Activated naive CD8-positive, alpha-beta T cell treated with anti-CD3 and anti-CD28 coated beads, Interleukin-2, amount 10 ng/mL, durations not matched to agents 7 days and 5 days (primary cell): ENCODE measurements around the gene PDE5A. TPM values are rescaled to one million over a fixed set of nuclear protein-coding genes. Genes with fewer than 3 reads are reported as not detected.
A peak's percentile ranks its signal among the peaks of the same experiment; 100 is the strongest.
"Not testable (repeated sequence)": the region's sequence is repeated elsewhere in the genome, so short reads cannot be mapped to it uniquely, and the experiment has no call there.

Experiments
- ATAC-seq: fragments of 150-1000 bp; cut with Tn5 transposase; one replicate; pipeline ENCODE4 v1.10.0; 2021; ENCODE audit warnings: low read depth, moderate library complexity
- POLR2A ChIA-PET: fragments of 350-600 bp; sonication (Branson Sonifier 250); formaldehyde crosslinking; loops from one replicate; lab custom pipeline; 2021; ENCODE audit warnings: antibody characterized with exemption; lab: Charles Lee
- DNase-seq: peaks from one replicate; pipeline ENCODE4 v3.0.0; 2021
- H3K27ac Mint-ChIP-seq: one replicate; pipeline ENCODE4 v1.8.0; 2022; ENCODE audit warnings: mild to moderate bottlenecking, mixed read lengths
- H3K27me3 Mint-ChIP-seq: one replicate; pipeline ENCODE4 v1.8.0; 2022; ENCODE audit warnings: mild to moderate bottlenecking, moderate library complexity, mixed read lengths
- H3K36me3 Mint-ChIP-seq: one replicate; pipeline ENCODE4 v1.8.0; 2021; ENCODE audit warnings: mild to moderate bottlenecking, mixed read lengths
- H3K4me1 Mint-ChIP-seq: one replicate; pipeline ENCODE4 v1.8.0; 2021; ENCODE audit warnings: mixed read lengths
- H3K4me3 Mint-ChIP-seq: one replicate; pipeline ENCODE4 v1.8.0; 2022; ENCODE audit warnings: mild to moderate bottlenecking, moderate library complexity, mixed read lengths
- H3K9me3 Mint-ChIP-seq: one replicate; pipeline ENCODE4 v1.8.0; 2021; ENCODE audit warnings: mixed read lengths
- total RNA-seq, 2 experiments: library from RNA; stranded (reverse); gene quantifications; one replicate each; pipeline ENCODE4 v1.2.3, GENCODE V29; 2021

Gene PDE5A
- total RNA-seq, 2 experiments from 2014 or later, result 0.82 to 1.4 TPM

DNA sequence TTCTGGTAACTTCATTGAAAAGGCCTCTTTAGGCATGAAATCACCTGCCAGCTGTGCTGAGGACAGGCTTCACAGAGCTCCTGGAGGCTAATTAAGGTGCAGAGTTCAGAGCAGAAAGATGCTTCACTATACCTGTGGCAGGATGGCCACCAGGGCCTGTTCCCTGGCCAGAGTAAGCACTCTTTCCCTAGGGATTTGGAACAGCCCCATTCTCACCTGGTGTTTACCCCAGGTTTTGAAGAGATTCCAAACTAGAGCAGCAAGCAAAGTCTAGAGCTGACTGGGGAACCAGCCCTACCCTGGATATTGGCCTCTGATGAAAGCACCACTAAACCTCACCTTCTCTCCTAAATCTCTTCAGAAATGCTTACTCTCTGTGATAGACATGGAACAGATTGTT is 148.8 kb downstream of the PDE5A start:
- H3K4me3 Mint-ChIP-seq, result no peak overlapping the region
- H3K4me1 Mint-ChIP-seq, result no peaks in the 10 kb centered on the region
- no peak overlapping the region for H3K27ac Mint-ChIP-seq
- peaks cover 13% of the 10 kb centered on the region for H3K9me3 Mint-ChIP-seq
- ATAC-seq (no peak), DNase-seq (no peak)
- POLR2A ChIA-PET, result interaction anchor here (0.6 kb wide), 1 partner anchor 742 kb away, joined by 3 read pairs; no protein-coding TSS in a partner anchor
- no peaks in the 10 kb centered on the region for H3K27me3 Mint-ChIP-seq
- peaks cover 49% of the 10 kb centered on the region for H3K36me3 Mint-ChIP-seq

DNA sequence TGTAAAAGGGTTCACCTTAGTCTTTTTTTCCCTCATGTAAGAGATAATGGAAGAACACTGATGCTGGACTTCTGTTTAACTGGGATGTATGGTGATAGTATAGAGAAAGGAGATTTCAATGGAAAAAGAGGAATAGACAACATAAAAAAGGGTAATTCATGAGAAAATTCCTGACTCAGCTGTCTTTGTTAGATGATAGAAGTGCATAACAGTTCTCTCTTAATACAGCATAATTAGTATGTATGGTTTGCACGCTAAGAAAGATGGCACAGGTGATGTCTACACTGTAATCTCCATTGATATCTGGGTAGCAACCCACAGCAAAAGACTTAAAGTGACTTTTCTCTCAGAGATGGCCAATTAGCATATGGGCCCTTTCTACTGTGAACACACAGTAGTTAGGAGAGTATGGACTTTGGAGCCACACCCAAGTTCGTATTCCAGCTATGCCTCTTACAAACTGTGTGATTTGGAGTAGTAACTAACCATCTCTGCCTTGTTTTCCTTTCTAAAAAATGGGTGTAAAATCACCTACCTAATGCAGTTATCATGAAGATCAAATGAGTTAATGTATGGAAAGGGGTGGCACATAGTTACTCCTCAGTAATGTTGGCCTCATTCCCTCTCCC is 149.3 kb downstream of the PDE5A start:
- H3K27ac Mint-ChIP-seq, result no peak overlapping the region
- peaks cover 8% of the 10 kb centered on the region for H3K9me3 Mint-ChIP-seq
- DNase-seq (no peak), ATAC-seq (no peak)
- no peak overlapping the region for H3K4me3 Mint-ChIP-seq
- no peaks in the 10 kb centered on the region for H3K4me1 Mint-ChIP-seq
- no peaks in the 10 kb centered on the region for H3K27me3 Mint-ChIP-seq
- POLR2A ChIA-PET, result no interaction called here
- peaks cover 44% of the 10 kb centered on the region for H3K36me3 Mint-ChIP-seq

DNA sequence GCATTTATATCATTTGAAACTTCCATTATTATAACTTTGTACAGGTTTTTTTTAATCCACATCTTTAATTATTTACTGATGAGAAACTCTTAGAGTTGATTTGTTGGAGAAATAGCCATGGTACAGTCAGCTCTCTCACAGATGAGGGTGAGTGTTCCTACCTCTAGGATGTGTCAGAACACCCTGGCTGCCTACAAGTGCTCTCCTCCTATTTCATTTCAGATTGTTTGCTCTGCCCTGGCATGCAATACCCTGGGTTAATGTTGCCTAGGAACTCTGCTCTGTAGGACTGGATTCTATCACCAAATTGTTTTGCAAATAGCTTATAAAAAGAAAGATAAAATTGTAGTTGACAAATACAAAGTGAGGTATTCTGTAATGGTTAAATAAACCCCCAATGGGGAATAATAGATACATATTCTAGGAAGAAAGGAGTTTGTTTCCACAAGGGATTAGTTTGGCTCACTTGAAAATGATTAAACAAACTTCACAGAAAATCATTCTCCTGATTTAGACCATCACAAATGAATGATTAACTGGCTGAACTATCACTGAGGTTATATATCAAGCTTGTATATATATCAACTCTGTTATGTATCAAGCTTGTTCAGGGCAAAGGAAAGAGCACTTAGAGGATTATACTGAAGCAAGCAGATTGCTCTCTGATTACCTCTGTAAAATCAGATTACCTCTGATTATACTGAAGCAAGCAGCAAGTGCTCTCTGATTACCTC is 150.0 kb downstream of the PDE5A start:
- Mint-ChIP-seq H3K9me3 (peaks cover 5% of the 10 kb centered on the region), H3K27me3 (no peaks in the 10 kb centered on the region), H3K4me3 (no peak overlapping the region), H3K36me3 (peaks cover 41% of the 10 kb centered on the region), H3K27ac (no peak overlapping the region), H3K4me1 (no peaks in the 10 kb centered on the region)
- POLR2A ChIA-PET, result no interaction called here
- ATAC-seq (no peak), DNase-seq (no peak)

DNA sequence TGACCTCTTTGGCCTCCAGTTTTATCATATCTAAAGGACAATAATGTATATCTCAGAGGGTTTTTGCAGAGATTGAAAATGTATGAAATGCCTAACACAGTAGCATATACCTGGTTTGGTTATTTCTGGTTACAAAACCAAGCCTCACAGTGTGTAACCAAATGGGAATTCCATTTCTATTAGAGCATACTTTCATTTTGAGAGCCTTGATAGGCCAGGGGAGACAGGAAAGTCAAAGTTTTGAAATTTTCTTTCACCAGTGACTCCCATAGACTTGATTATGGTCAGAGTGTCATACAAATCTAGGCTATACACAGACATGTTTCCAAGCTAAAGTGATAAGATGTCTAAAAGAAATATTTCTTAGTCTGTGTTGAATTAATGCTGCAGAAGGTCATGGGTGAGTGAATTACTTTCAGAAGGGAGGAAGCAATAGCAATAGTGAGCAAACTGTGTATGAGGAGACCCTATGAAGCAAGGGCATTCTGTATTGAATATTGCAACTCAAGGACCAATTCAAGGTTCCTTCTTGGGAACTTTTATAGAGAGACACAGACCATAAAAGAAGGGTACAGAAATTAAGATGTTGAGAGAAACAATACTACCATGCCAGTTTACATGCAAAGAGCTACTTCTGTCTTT is 151.1 kb downstream of the PDE5A start:
- H3K4me3 Mint-ChIP-seq, result no peak overlapping the region
- ATAC-seq (no peak), DNase-seq (no peak)
- H3K9me3 Mint-ChIP-seq, result no peaks in the 10 kb centered on the region
- peaks cover 36% of the 10 kb centered on the region for H3K36me3 Mint-ChIP-seq
- POLR2A ChIA-PET, result no interaction called here
- H3K27me3 Mint-ChIP-seq, result no peaks in the 10 kb centered on the region
- no peaks in the 10 kb centered on the region for H3K4me1 Mint-ChIP-seq
- no peak overlapping the region for H3K27ac Mint-ChIP-seq

DNA sequence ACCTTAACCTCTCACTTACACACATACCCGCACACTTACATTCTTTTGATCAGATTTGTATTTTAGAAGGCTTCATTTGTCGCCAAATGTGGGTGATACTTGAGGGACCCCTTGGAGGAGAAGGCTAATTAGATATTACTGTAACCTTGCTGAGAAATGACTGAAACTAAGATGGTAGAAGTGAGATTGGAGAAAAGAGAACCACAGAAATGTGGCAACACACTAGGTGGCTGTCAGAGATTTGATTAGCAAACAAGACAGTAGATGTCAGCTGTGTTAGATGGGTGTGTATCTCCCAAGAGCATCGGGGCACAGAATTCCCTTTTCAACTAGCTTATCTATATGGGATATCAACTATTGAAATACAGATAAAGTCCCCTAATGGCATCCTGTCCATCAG is 157.3 kb downstream of the PDE5A start:
- DNase-seq, result no peak
- peaks cover 23% of the 10 kb centered on the region for H3K36me3 Mint-ChIP-seq
- H3K4me1 Mint-ChIP-seq, result no peaks in the 10 kb centered on the region
- no peaks in the 10 kb centered on the region for H3K27me3 Mint-ChIP-seq
- H3K4me3 Mint-ChIP-seq, result no peak overlapping the region
- POLR2A ChIA-PET, result no interaction called here
- no peak for ATAC-seq
- no peak overlapping the region for H3K27ac Mint-ChIP-seq
- no peaks in the 10 kb centered on the region for H3K9me3 Mint-ChIP-seq

DNA sequence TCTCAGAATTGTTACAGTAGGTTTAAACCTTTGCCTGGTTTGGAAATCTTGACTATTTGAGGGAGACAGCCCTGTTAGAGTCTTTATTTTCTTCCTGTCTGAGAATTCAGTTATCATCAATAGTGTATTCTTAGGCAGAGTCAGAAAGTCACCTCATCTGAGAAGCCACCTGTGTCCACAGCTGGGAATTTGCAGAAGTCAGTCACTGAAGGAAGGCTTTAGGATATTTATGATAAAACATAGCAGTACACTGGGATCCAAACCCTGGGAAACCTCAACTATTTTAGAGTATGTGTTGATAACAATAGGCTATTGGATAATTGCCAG is 157.9 kb downstream of the PDE5A start:
- ATAC-seq, H3K4me3 Mint-ChIP-seq, H3K27ac Mint-ChIP-seq: not testable (repeated sequence)

DNA sequence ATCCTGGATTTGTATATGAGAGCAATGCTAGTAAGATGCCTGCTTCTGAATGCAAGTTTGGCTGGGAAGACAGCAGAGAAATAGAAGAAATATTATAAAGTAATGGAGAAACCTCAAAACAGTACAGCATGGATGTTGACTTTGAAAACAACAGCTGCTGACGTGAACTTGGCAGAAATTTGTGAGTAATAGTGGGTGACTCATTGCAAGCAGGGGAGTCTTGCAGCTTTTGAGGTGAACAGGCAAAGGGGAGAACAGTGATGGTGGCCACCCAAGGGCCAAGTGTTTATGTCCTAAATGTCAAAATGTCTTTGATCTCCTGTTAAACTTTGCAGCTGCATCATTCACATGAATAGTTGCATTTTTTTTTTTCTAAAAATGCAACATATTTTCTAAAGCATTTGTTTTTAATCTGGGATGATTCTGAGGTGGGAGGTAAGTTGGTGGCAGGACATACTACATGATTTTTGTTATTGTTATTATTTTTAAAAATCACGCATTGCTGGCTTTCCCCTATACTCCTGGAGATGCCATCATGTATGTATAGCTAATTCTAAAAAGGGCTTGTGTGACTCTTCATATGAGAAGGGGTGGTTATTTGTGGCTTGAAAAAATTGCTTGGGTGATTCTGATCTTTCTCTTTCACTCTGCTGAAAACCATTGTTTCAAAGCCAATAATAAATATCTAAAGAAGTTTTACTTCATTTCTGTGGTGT is 158.4 kb downstream of the PDE5A start:
- H3K36me3 Mint-ChIP-seq, result peaks cover 26% of the 10 kb centered on the region
- H3K4me3 Mint-ChIP-seq, result not testable (repeated sequence)

More for the DNA sequence above, 157.9 kb downstream of the PDE5A start:
- H3K4me1 Mint-ChIP-seq, H3K27me3 Mint-ChIP-seq, POLR2A ChIA-PET, DNase-seq, H3K9me3 Mint-ChIP-seq: not testable (repeated sequence)
- peaks cover 23% of the 10 kb centered on the region for H3K36me3 Mint-ChIP-seq

DNA sequence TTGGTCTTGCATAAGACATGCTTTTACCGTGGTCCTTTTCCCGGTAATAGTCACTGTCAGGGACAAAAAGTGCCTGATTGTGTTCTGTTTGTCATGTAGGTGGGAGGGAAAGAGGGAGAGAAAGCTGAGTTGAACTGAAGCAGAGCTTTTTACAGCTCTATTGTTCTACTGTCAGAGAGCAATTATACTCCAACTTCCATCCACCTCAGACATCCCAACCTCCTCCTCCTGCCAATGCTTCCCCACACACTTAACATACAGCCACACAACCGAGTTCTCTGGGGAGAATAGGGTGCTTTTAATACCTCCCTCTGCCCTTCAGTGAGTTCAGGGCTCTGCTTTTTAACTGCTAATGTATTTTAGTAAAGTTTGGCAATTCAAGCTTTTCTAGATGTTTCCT is 159.6 kb downstream of the PDE5A start:
- not testable (repeated sequence) for H3K4me1 Mint-ChIP-seq, H3K9me3 Mint-ChIP-seq

More for the DNA sequence above, 158.4 kb downstream of the PDE5A start:
- peak; percentile 42 for ATAC-seq
- H3K9me3 Mint-ChIP-seq, POLR2A ChIA-PET, H3K27me3 Mint-ChIP-seq, DNase-seq, H3K27ac Mint-ChIP-seq, H3K4me1 Mint-ChIP-seq: not testable (repeated sequence)

DNA sequence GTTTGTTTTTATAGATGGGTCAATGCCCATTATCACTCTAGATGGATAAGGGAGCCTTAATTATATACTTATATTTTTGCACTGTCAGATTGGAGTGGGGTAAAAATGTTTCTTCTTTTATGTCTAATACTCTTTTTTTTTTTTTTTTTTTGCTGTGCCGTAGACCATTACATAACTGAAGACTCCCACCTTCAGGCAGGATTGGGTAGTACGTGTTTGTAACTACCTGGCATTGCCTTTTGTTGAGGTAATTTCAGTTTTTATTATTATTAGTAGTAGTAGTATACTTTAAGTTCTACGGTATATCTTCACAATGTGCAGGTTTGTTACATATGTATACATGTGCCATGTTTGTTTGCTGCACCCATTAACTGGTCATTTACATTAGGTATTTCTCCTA is 165.9 kb downstream of the PDE5A start:
- H3K27ac Mint-ChIP-seq, POLR2A ChIA-PET, H3K4me1 Mint-ChIP-seq, ATAC-seq, H3K27me3 Mint-ChIP-seq, H3K9me3 Mint-ChIP-seq, H3K4me3 Mint-ChIP-seq, DNase-seq: not testable (repeated sequence)
- peaks cover 18% of the 10 kb centered on the region for H3K36me3 Mint-ChIP-seq

More for the DNA sequence above, 159.6 kb downstream of the PDE5A start:
- POLR2A ChIA-PET, H3K27ac Mint-ChIP-seq, H3K27me3 Mint-ChIP-seq, DNase-seq, H3K4me3 Mint-ChIP-seq, ATAC-seq: not testable (repeated sequence)
- H3K36me3 Mint-ChIP-seq, result peaks cover 26% of the 10 kb centered on the region

DNA sequence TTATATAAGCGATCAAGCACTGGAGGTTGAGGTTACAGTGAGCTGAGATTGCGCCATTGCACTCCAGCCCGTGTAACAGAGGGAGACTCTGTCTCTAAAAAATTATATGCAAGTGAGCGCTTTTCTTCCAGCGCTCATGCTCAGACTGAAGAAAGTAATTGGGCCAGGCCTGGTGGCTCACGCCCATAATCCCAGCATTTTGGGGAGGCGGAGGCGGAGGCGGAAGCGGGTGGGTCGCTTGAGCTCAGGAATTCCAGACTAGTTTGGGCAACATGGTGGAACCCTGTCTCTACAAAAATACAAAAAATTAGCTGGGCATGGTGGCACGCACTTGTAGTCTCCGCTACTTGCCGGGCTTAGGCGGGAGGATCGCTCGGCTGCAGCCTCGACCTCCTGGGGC is 172.9 kb downstream of the PDE5A start:
- H3K27ac Mint-ChIP-seq, result peak overlapping the region; percentile 85
- DNase-seq, H3K9me3 Mint-ChIP-seq, H3K27me3 Mint-ChIP-seq, H3K4me1 Mint-ChIP-seq, ATAC-seq, H3K36me3 Mint-ChIP-seq: not testable (repeated sequence)
- POLR2A ChIA-PET, result interaction anchor here (2.0 kb wide), 1 partner anchor 156 kb away, joined by 17 read pairs; a partner anchor contains a TSS
- H3K4me3 Mint-ChIP-seq, result peak overlapping the region; percentile 91

DNA sequence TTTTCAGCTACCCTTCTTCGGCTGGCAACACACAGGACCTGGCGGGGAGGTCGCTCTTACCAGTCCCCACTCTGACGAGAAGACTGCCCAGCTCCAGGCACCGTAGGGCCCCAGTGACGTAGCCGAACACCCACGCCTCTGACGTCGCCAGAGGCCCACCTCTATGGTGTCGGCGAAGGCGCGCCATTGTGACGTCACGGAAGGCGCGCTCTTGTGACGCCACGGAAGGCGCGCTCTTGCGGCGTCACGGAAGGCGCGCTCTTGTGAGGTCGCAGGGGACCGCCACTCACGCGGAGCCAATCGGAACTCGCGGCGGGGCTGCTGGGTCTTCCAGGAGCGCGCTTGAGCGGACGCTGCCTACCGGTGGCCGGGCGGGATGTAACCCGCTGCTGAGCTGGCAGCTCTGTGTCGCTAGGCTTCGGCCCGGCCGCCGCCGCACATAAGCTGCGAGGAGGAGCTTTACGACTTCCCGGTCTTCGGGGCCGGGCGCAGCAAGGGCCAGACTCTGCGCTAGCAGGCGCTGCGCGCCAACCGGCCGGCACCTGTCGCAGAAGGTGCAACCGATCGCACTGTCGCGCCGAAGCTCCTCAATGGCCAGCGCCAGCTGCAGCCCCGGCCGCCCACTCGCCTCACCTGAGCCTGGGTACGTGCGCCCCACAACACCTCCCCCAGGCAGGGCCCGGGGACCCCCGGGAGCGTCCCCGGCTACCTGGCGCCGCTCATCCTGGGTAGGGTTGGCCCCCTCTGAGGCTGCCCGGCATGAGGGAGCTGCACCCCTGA is 173.9 kb downstream of the PDE5A start:
- H3K27me3 Mint-ChIP-seq, H3K36me3 Mint-ChIP-seq, H3K4me1 Mint-ChIP-seq, H3K9me3 Mint-ChIP-seq: not testable (repeated sequence)
- POLR2A ChIA-PET, result interaction anchor here (0.6 to 2.0 kb wide), 7 partner anchors 84 to 611 kb away, joined by 3 to 17 read pairs (median 3); partner anchors contain the start of genes FABP2 and USP53
- Mint-ChIP-seq H3K4me3 (peak overlapping the region; percentile 91), H3K27ac (peak overlapping the region; percentile 97)
- peak; percentile 100 for ATAC-seq
- DNase-seq, result peak; percentile 100

DNA sequence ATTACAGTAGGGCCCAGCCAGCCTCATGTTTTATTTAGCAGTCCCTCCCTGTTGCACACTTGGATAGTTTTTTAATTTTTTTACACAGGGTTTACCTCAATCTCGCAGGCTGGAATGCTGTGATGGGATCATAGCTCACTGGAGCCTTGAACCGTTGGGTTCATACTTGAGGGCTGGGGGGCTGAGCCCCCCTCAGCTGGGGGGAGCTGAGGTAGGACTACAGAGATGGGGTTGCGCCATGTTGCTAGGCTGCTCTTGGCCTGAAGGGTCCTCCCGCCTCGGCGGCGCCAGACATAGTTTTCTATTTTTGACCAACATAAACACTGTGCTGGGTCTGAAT is 174.5 kb downstream of the PDE5A start:
- not testable (repeated sequence) for H3K36me3 Mint-ChIP-seq, H3K9me3 Mint-ChIP-seq, H3K4me1 Mint-ChIP-seq, DNase-seq, H3K27me3 Mint-ChIP-seq
- Mint-ChIP-seq H3K4me3 (peak overlapping the region; percentile 91), H3K27ac (peak overlapping the region; percentile 97)
- POLR2A ChIA-PET, result interaction anchor here (0.6 to 2.0 kb wide), 7 partner anchors 83 to 612 kb away, joined by 3 to 17 read pairs (median 3); partner anchors contain the start of genes FABP2 and USP53
- peak; percentile 20 for ATAC-seq

DNA sequence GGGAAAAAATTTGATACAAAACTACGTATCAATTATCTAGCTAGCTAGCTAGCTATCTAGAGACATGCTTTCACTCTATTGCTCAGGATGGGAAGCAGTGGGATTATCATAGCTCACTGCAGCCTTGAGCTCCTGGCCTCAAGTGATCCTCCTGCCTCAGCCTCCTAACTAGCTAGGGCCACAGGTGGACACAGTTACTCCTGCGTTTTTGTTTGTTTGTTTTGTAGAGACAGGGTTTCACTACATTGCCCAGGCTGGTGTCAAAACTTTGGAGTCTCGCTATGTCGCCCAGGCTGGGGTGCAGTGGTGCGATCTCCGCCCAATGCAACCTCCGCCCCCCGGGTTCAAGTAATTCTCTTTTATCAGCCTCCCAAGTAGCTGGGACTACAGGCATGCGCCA is 175.3 kb downstream of the PDE5A start:
- POLR2A ChIA-PET, ATAC-seq, H3K36me3 Mint-ChIP-seq, H3K4me1 Mint-ChIP-seq, H3K27me3 Mint-ChIP-seq, DNase-seq, H3K9me3 Mint-ChIP-seq: not testable (repeated sequence)
- peak overlapping the region; percentile 53 for H3K4me3 Mint-ChIP-seq
- H3K27ac Mint-ChIP-seq, result peak overlapping the region; percentile 73
